Mesenchymal stem cell (in vitro differentiated cells and primary cell): Measurements from ENCODE around the gene CELSR1.

Source experiments
- DNase-seq: peaks from one replicate; pipeline ENCODE4 v3.0.0-alpha.2; 2013
- H2AFZ ChIP-seq: one replicate; pipeline ENCODE4 v1.6.1; 2013; ENCODE audit warnings: low read depth, mild to moderate bottlenecking, control low read depth, inconsistent platforms, low read length, moderate library complexity
- H2AK5ac ChIP-seq: 2 replicates; pipeline ENCODE4 v1.6.1; 2013; ENCODE audit warnings: low read length, moderate library complexity, mild to moderate bottlenecking, inconsistent platforms; ENCODE audit not compliant: severe bottlenecking
- H2BK120ac ChIP-seq: one replicate; pipeline ENCODE4 v1.6.1; 2013; ENCODE audit warnings: low read depth, mild to moderate bottlenecking, inconsistent platforms, low read length, moderate library complexity
- H2BK12ac ChIP-seq, 2 experiments: one replicate each; pipeline ENCODE4 v1.6.1; 2013; ENCODE audit warnings: inconsistent platforms in 2 of 2, low read length in 2 of 2, mild to moderate bottlenecking in 2 of 2, moderate library complexity in 2 of 2, control low read depth in 1 of 2
- H2BK15ac ChIP-seq: one replicate; pipeline ENCODE4 v1.6.1; 2013; ENCODE audit warnings: mild to moderate bottlenecking, low read depth, inconsistent platforms; ENCODE audit not compliant: poor library complexity, severe bottlenecking
- H2BK5ac ChIP-seq: 2 replicates; pipeline ENCODE4 v1.6.1; 2013; ENCODE audit warnings: low read depth, mild to moderate bottlenecking, low read length, control low read depth, inconsistent platforms; ENCODE audit not compliant: poor library complexity, severe bottlenecking
- H3K14ac ChIP-seq, 2 experiments: one replicate each; pipeline ENCODE4 v1.6.1; 2013; ENCODE audit warnings: inconsistent platforms in 2 of 2, low read length in 2 of 2, control low read depth in 1 of 2, mild to moderate bottlenecking in 1 of 2, moderate library complexity in 1 of 2
- H3K18ac ChIP-seq, 2 experiments: one replicate each; pipeline ENCODE4 v1.6.1; 2013; ENCODE audit warnings: inconsistent platforms in 2 of 2, low read length in 2 of 2, control low read depth in 1 of 2, low read depth in 1 of 2, mild to moderate bottlenecking in 1 of 2
- H3K23ac ChIP-seq, 2 experiments: one replicate each; pipeline ENCODE4 v1.6.1; 2013; ENCODE audit warnings: inconsistent platforms in 2 of 2, low read length in 2 of 2, mild to moderate bottlenecking in 2 of 2, moderate library complexity in 2 of 2, control low read depth in 1 of 2
- H3K27ac ChIP-seq: 2 replicates; pipeline ENCODE4 v1.5.1; 2013; ENCODE audit warnings: mild to moderate bottlenecking, moderate library complexity, low read length, control low read depth, inconsistent platforms; ENCODE audit not compliant: poor library complexity, severe bottlenecking
- H3K27me3 ChIP-seq, 2 experiments: 2 replicates each; pipeline versions ENCODE4 v1.6.1 to v1.7.0; 2013; ENCODE audit warnings: low read length in 2 of 2, mild to moderate bottlenecking in 2 of 2, moderate library complexity in 2 of 2, control low read depth in 1 of 2, inconsistent platforms in 1 of 2; ENCODE audit not compliant: control insufficient read depth in 1 of 2, insufficient read depth in 1 of 2
- H3K36me3 ChIP-seq, 2 experiments: 2 replicates each; pipeline versions ENCODE4 v1.6.1 to v1.7.0; 2013; ENCODE audit warnings: low read length in 2 of 2, control low read depth in 1 of 2, inconsistent platforms in 1 of 2, low read depth in 1 of 2, mild to moderate bottlenecking in 1 of 2; ENCODE audit not compliant: insufficient read depth in 2 of 2, control insufficient read depth in 1 of 2
- H3K4ac ChIP-seq, 2 experiments: one replicate each; pipeline ENCODE4 v1.6.1; 2013; ENCODE audit warnings: inconsistent platforms in 2 of 2, low read length in 2 of 2, mild to moderate bottlenecking in 2 of 2, moderate library complexity in 2 of 2, control low read depth in 1 of 2, low read depth in 1 of 2
- H3K4me1 ChIP-seq: 2 replicates; pipeline ENCODE4 v1.6.1; 2013; ENCODE audit warnings: low read depth, low read length, control low read depth; ENCODE audit not compliant: control insufficient read depth, insufficient read depth
- H3K4me2 ChIP-seq: 2 replicates; pipeline ENCODE4 v1.6.1; 2013; ENCODE audit warnings: low read length, mild to moderate bottlenecking, inconsistent platforms; ENCODE audit not compliant: poor library complexity, severe bottlenecking
- H3K4me3 ChIP-seq, 2 experiments: 2 replicates each; pipeline versions ENCODE4 v1.5.1 to v1.7.0; 2013; ENCODE audit warnings: low read length in 2 of 2, mild to moderate bottlenecking in 2 of 2, control low read depth in 1 of 2, low read depth in 1 of 2; ENCODE audit not compliant: insufficient read depth in 1 of 2
- H3K79me1 ChIP-seq: replicated peaks from 2 replicates; pipeline ENCODE4 v1.6.1; 2013; ENCODE audit warnings: mild to moderate bottlenecking, control low read depth, low read length, inconsistent platforms; ENCODE audit not compliant: poor library complexity, severe bottlenecking
- H3K9ac ChIP-seq: 2 replicates; pipeline ENCODE4 v1.7.0; 2013; ENCODE audit warnings: mild to moderate bottlenecking, low read length, moderate library complexity
- H3K9me3 ChIP-seq: 2 replicates; pipeline ENCODE4 v1.7.0; 2013; ENCODE audit warnings: mild to moderate bottlenecking, low read length; ENCODE audit not compliant: control insufficient read depth
- H4K8ac ChIP-seq: one replicate; pipeline ENCODE4 v1.6.1; 2013; ENCODE audit warnings: inconsistent platforms, mild to moderate bottlenecking, low read length, moderate library complexity
- H4K91ac ChIP-seq: one replicate; pipeline ENCODE4 v1.6.1; 2013; ENCODE audit warnings: mild to moderate bottlenecking, low read length, inconsistent platforms
- WGBS: methylation state at CpG from one replicate; pipeline ENCODE4 v1.1.7; 2013; ENCODE audit warnings: mixed read lengths; 5-methylcytosine and 5-hydroxymethylcytosine counted together

The CELSR1 gene

GRCh38 chr22:46387748-46388147 lies 149.7 kb downstream of the CELSR1 start:
- no peak overlapping the region for H3K14ac ChIP-seq
- H2BK15ac ChIP-seq, result no peak overlapping the region

GRCh38 chr22:46386312-46386711 lies 151.1 kb downstream of the CELSR1 start:
- Histone ChIP-seq H3K36me3 (peaks cover 0 to 56% of the 10 kb centered on the region in 2 experiments), H4K91ac (no peak overlapping the region), H3K14ac (no peak overlapping the region), H3K4me1 (peaks cover 7% of the 10 kb centered on the region), H3K27me3 (peaks cover 0 to 8% of the 10 kb centered on the region in 2 experiments), H3K18ac (no peak overlapping the region), H2AK5ac (no peak overlapping the region), H3K4ac (no peak overlapping the region), H2AFZ (no peak overlapping the region), H3K79me1 (no peaks in the 10 kb centered on the region), H3K4me2 (no peak overlapping the region), H3K23ac (no peak overlapping the region), H3K4me3 (no peak overlapping the region), H2BK12ac (no peak overlapping the region), H2BK15ac (no peak overlapping the region), H4K8ac (no peak overlapping the region), H3K27ac (no peak overlapping the region), H2BK120ac (no peak overlapping the region), H2BK5ac (no peak overlapping the region), H3K9ac (no peak overlapping the region), H3K9me3 (no peaks in the 10 kb centered on the region)
- 93% methylated on average over 23 of the region's 27 CpGs for WGBS
- DNase-seq, result no peak

More at GRCh38 chr22:46387748-46388147, 149.7 kb downstream of the CELSR1 start:
- no peak overlapping the region for H2AFZ ChIP-seq
- no peak overlapping the region for H3K4me3 ChIP-seq
- H3K18ac ChIP-seq, result no peak overlapping the region
- no peaks in the 10 kb centered on the region for H3K9me3 ChIP-seq
- no peak overlapping the region for H2BK120ac ChIP-seq
- H2BK12ac ChIP-seq, result no peak overlapping the region
- no peak overlapping the region for H4K8ac ChIP-seq
- H3K36me3 ChIP-seq, result peaks cover 0 to 61% of the 10 kb centered on the region in 2 experiments
- H2BK5ac ChIP-seq, result no peak overlapping the region
- H3K9ac ChIP-seq, result no peak overlapping the region
- H3K4me1 ChIP-seq, result peaks cover 7% of the 10 kb centered on the region
- H3K27me3 ChIP-seq, result peaks cover 0 to 12% of the 10 kb centered on the region in 2 experiments
- no peaks in the 10 kb centered on the region for H3K79me1 ChIP-seq
- 93% methylated on average over 9 of the region's 11 CpGs for WGBS
- H3K4me2 ChIP-seq, result no peak overlapping the region
- no peak overlapping the region for H4K91ac ChIP-seq
- H3K23ac ChIP-seq, result no peak overlapping the region
- no peak overlapping the region for H2AK5ac ChIP-seq
- H3K27ac ChIP-seq, result no peak overlapping the region
- no peak for DNase-seq
- H3K4ac ChIP-seq, result no peak overlapping the region

- H3K9ac ChIP-seq, result no peak overlapping the region
- 87% methylated on average over 15 of the region's 15 CpGs for WGBS
- peaks cover 34% of the 10 kb centered on the region for H3K4me1 ChIP-seq
- peaks cover 0 to 21% of the 10 kb centered on the region in 2 experiments for H3K27me3 ChIP-seq
- peaks cover 0 to 34% of the 10 kb centered on the region in 2 experiments for H3K36me3 ChIP-seq
- no peak overlapping the region for H2BK15ac ChIP-seq
- H2BK5ac ChIP-seq, result no peak overlapping the region
- no peak overlapping the region for H2BK120ac ChIP-seq
- H3K4ac ChIP-seq, result no peak overlapping the region
- H3K18ac ChIP-seq, result no peak overlapping the region
- no peak overlapping the region for H2BK12ac ChIP-seq
- no peak overlapping the region for H3K4me2 ChIP-seq
- H2AK5ac ChIP-seq, result no peak overlapping the region
- H2AFZ ChIP-seq, result no peak overlapping the region
- no peak overlapping the region for H3K27ac ChIP-seq
- no peak overlapping the region for H4K91ac ChIP-seq
- no peaks in the 10 kb centered on the region for H3K9me3 ChIP-seq
- H3K79me1 ChIP-seq, result no peaks in the 10 kb centered on the region
- H3K23ac ChIP-seq, result no peak overlapping the region
- H4K8ac ChIP-seq, result no peak overlapping the region
- no peak for DNase-seq
- no peak overlapping the region for H3K14ac ChIP-seq
- H3K4me3 ChIP-seq, result no peak overlapping the region
These were observed 154.9 kb downstream of the CELSR1 start for GRCh38 chr22:46382524-46382923.

GRCh38 chr22:46381731-46382130 lies 155.7 kb downstream of the CELSR1 start:
- H2BK5ac ChIP-seq, result no peak overlapping the region
- H3K4me1 ChIP-seq, result peaks cover 42% of the 10 kb centered on the region

More at GRCh38 chr22:46381731-46382130, 155.7 kb downstream of the CELSR1 start:
- peaks cover 0 to 38% of the 10 kb centered on the region in 2 experiments for H3K36me3 ChIP-seq
- no peak overlapping the region for H2AFZ ChIP-seq
- peaks cover 0 to 22% of the 10 kb centered on the region in 2 experiments for H3K27me3 ChIP-seq
- no peak overlapping the region for H2BK120ac ChIP-seq
- no peak for DNase-seq
- H3K9me3 ChIP-seq, result peaks cover 4% of the 10 kb centered on the region
- H2BK12ac ChIP-seq, result no peak overlapping the region
- H3K9ac ChIP-seq, result no peak overlapping the region
- no peak overlapping the region for H3K4me3 ChIP-seq
- H3K18ac ChIP-seq, result no peak overlapping the region
- WGBS, result 93% methylated on average over 27 of the region's 27 CpGs
- H3K27ac ChIP-seq, result no peak overlapping the region
- no peak overlapping the region for H2AK5ac ChIP-seq
- no peak overlapping the region for H4K8ac ChIP-seq
- no peak overlapping the region for H4K91ac ChIP-seq
- no peak overlapping the region for H3K4me2 ChIP-seq
- H3K79me1 ChIP-seq, result no peaks in the 10 kb centered on the region
- H2BK15ac ChIP-seq, result no peak overlapping the region
- no peak overlapping the region for H3K4ac ChIP-seq
- H3K23ac ChIP-seq, result no peak overlapping the region
- no peak overlapping the region for H3K14ac ChIP-seq
